CD4-positive, alpha-beta T cell treated with Interleukin-10 for 1 hour (primary cell): ENCODE results near the gene MTRF1L.
"Not testable (repeated sequence)": the region's sequence is repeated elsewhere in the genome, so short reads cannot be mapped to it uniquely, and the experiment has no call there.

Source experiments
- DNase-seq: peaks from one replicate; pipeline ENCODE4 v3.0.0-alpha.2; 2020

MTRF1L gene

DNA sequence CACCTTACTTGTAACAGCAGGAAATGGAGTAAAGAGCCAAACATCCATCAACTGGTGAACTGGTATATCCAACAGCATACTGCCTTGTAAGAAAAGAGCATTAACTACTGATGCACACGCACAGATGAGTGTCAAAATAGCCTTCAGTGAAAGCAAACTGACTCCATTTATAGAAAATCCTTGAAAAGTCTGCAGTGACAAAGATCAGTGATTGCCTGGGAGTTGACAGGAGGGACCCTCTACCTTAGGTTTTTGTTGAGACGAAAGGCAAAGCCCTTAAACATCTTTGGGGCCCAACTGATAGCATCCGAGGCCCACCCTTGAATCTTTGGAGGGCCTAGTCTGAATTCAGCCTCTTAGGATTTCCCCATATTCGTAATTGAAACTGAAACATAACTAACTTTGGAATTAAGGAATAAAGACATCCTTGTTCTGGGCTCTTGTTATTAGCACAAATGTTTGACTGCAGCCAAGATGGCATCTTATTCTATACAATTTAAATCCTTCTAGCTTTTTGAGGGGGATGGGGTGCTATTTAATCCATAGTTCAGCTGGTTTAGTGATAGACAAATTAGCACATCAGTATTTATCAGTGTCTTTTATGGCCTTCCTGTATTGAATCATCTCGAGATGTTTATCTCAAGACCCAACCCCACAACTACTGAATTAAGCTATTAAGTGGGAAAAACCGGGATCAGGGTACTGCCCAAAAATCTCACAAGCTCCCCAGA is 32.7 kb downstream of the MTRF1L start:
- DNase-seq, result no peak

DNA sequence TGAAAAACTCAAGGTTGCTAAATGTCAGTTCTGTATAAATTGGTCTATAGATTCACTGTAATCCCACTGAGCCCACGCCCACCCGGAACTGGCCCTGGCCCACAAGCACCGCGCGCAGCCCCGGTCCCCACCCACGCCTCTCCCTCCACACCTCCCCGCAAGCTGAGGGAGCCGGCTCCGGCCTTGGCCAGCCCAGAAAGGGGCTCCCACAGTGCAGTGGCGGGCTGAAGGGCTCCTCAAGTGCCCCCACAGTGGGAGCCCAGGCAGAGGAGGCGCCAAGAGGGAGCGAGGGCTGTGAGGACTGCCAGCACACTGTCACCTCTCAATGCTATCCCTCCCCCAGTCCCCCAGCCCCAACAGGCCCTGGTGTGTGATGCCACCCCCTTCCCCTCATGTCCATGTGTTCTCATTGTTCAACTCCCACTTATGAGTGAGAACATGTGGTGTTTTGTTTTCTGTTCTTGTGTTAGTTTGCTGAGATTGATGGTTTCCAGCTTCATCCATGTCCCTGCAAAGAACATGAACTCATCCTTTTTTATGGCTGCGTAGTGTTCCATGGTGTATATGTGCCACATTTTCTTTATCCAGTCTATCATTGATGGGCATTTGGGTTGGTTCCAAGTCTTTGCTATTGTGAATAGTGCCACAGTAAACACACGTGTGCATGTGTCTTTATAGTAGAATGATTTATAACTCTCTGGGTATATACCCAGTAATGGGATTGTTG is 36.2 kb downstream of the MTRF1L start:
- DNase-seq, result not testable (repeated sequence)

DNA sequence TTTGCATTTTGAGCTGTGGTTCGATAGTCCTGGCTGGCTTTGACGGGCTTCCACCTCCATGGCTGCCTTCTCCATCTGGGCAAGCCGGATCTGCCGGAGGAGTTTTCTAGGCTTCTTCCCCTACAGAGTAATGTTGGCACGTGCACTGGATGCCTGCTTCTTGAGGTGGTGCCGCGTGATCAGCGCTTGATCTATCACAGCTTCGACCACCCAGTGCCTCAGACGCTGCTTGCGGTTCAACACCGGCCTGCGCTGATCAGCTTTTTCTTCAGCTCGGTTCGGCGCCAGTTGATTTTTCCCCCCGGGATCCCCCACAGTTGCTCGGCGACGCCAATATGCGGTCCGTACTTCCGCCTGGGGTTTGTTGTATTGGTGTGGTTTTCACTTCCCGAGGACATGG is 43.2 kb downstream of the MTRF1L start:
- no peak for DNase-seq

DNA sequence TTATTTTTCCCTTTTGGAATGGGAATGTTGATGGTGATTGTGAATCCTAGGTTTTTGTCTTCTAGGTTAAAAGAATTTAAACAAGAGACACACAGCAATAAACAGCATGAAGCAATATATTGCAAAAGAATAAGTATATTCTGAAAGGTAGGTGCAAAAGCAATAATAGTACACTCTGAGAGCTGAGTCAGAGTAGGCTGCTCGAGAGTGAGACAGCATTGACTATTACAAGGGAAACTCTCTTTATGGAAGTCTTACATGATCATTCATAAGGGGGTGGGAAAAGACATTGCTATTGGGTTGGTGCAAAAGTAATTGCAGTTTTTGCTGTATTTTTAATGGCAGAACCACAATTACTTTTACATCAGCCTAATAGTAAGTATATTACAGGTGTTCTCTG is 44.7 kb downstream of the MTRF1L start:
- no peak for DNase-seq

- DNase-seq, result no peak
Observed at GRCh38 chr6:152954443-152954842, 48.1 kb downstream of the MTRF1L start.

DNA sequence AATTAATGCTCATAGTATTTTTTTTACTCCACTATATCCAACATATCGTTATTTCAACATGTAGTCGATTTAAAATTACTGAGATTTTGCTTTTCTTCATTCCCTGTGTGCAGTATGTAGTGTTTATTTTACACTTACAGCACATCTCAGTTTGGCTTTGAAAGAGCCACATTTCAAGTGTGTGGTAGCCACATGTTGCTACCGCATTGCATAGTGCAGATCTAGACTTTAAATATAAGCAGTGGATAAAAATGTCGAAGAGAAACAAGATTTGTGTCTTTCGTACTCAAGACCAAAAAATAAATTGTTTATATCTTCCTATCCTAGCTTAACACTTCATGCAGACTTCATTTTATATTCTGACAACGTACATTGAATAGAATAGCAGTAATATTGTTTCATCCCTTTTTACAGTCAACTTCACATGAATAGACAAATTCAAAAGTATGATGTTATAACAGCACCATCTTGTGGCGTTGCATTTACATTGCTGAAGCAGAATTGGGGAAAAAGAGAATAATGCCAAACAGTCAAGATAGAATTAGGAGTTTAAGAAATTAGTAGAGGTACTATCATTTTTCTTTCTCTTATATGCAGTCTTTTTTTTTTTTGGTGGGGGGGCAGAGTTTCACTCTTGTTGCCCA is 49.5 kb downstream of the MTRF1L start:
- peak; percentile 17 for DNase-seq

GRCh38 chr6:152952045-152952444 is 50.5 kb downstream of the MTRF1L start:
- no peak for DNase-seq

DNA sequence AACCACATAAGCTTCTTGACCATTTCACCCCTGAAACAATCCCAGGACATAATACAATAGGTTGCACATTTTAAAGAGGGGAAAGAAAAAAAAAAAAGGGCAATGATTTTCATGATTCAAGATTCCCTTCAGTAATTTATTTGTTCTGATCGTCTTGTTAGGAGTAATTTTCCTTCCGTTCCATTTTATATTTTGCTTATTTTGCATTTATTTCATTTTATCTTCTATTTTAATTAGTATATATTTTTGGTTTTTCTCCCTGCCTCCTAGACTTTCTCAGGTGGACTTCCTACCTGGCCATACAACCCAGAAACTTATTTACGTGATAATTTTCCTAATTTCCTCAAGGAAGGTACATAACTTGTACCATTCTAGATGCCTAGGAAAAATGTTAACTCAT is 52.3 kb downstream of the MTRF1L start:
- no peak for DNase-seq

- DNase-seq, result peak; percentile 51
Observed at GRCh38 chr6:152948150-152948768, 54.2 kb downstream of the MTRF1L start.

DNA sequence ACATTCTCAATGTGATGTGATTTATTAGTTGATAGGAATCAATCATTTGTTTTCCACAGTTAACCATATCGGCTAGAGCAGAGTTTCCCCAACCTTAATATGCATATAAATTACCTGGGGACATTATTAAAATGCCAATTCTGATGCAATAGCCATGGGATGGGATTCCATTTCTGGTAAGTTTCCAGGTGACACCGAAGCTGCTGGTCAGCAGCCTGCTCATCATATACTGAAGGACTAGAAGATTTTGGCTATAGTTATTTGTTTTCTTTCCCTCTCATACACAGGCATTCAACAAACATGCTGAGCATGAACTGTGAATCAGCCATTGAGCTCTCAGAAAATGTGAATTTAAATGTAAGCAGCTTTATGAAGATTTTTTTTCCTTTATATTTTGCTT is 55.5 kb downstream of the MTRF1L start:
- DNase-seq, result no peak

GRCh38 chr6:152946484-152946883 is 56.0 kb downstream of the MTRF1L start:
- DNase-seq, result no peak

DNA sequence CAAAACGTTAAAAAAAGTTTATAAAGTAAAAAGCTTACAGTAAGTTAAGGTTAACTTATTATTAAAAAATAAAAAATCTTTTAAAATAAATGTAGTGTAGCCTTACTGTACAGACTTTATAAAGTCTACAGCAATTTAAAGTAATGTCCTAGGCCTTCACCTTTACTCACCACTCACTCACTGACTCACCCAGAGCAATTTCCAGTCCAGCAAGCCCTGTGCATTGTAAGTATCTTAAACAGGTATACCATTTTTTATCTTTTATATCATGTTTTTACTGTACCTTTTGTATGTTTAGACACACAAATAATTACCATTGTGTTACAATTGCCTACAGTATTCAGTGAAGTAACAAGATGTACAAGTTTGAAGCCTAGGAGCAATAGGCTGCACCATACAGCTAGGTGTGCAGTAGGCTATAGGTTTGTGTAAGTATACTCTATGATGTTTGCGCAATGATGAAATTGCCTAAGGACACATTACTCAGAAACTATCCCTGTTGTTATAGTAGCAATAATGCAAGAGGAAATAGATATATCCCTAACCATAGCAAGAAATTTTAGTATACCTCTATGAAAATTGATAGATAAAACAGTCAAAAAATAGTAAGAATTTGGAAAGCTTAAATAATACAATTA is 59.1 kb downstream of the MTRF1L start:
- DNase-seq, result no peak

DNA sequence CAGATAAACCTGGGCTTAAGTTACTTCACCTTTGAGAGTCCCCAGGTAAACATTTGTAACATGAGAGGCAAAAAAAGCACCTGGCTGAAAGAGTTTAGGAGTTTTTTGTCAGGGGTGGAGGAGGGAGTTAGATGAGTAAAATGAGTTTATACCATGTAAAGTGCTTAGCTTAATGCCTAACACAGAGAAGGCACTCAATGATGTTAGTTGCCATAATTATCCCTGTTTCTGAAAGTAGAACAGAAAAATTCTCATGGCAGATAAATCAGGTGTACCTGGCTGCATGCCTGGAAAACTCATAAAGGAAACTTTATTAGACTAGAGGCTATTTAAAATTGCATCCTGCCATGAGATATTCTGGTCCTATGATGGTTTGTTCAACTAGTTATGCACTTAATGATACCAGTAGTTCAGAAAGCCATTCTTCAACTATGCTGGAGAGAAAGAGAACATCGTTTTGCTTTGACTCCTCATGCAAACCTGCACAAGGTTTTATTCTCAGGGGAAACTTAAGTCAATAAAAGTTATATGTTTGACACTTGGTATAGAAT is 60.1 kb downstream of the MTRF1L start:
- no peak for DNase-seq

- DNase-seq, result no peak
Observed at GRCh38 chr6:152941746-152942145, 60.8 kb downstream of the MTRF1L start.
